ENCODE results near the gene PARN. TPM values are rescaled to one million over a fixed set of nuclear protein-coding genes. Genes with fewer than 3 reads are reported as not detected.
"Not testable (repeated sequence)": the region's sequence is repeated elsewhere in the genome, so short reads cannot be mapped to it uniquely, and the experiment has no call there.

PARN gene
- total RNA-seq, 1 experiment from 2014 or later: 57.8 TPM

DNA sequence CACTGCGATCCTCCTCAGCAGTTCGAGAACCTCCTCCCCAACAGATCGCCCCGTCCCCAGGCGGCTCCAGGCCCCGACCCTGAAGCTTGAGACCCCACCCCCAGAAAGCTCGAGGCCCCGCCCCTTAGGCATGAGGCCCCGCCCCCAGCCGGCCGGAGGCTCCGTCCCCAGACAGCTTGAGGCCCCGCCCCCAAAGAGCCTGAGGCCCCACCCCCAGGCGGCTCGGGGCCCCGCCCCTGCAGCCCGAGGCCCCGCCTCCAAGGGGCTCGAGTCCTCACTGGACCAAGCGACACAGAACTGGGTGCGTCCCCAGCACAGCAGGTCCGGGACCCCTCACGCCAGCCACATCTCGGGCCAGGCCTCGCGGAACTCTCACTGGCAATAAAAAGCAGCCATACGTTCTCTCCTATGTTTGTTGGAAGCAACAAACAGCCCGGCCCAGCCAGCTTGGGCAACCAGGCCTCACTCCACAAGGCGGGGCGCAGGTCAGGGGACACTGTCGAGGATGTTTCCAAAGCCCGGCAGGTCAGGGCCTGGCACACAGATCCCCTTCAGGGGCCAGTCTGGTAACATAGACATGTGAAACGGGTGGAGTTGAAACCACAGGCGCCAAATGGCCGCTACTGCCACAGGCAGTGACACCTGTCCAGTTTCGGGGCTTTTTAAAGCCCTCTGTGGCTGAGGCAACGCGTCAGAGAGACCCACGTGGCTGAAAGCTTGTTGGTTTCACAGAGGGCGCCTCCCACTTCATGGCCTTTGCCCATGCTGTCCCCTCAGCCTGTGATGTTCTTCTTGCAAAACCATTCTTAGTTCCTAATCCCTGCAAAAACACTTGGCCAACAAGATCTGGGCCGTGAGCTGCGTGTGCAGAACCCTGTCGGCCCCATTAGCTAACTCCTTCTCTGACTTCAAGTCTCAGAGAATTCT lies 224.2 kb downstream of the PARN start:
- intact Hi-C loops (cut with micrococcal nuclease; ENCODE audit: unreplicated experiment) (no loop called here), in situ Hi-C loops (cut with HindIII; ENCODE audit: low pct_unique_long_range_greater_than_20kb, low sequenced_read_pairs) (no loop called here)
- TF ChIP-seq TCF7L2 (IDR thresholded peaks at IDR 0.05; ENCODE audit: low read depth, low read length): no peak
- no peak overlapping the region for H3K27ac ChIP-seq (ENCODE audit: low read length)
- H3K27me3 ChIP-seq (ENCODE audit: control insufficient read depth, insufficient read depth, low read length): no peaks in the 10 kb centered on the region
- no peaks in the 10 kb centered on the region for H3K36me3 ChIP-seq (ENCODE audit: control insufficient read depth, insufficient read depth, low read length)
- ATAC-seq (peak; percentile 71), DNase-seq (ENCODE audit: low read depth, low spot score) (no peak)
- no peaks in the 10 kb centered on the region for H3K9me3 ChIP-seq (ENCODE audit: control insufficient read depth, insufficient read depth, low read depth, low read length)
- no peak overlapping the region for H3K4me3 ChIP-seq (ENCODE audit: low read depth in 2 of 2, low read length in 2 of 2)
- H3K4me1 ChIP-seq (ENCODE audit: control insufficient read depth, insufficient read depth, low read length): 0 out of 2 replicates have a peak, but pooled peaks cover 3% of the 10 kb centered on the region
- ChIA-PET POLR2A (no interaction called here), CTCF (no interaction called here)
- BruUV-seq (replicated peaks): no TSS peak

DNA sequence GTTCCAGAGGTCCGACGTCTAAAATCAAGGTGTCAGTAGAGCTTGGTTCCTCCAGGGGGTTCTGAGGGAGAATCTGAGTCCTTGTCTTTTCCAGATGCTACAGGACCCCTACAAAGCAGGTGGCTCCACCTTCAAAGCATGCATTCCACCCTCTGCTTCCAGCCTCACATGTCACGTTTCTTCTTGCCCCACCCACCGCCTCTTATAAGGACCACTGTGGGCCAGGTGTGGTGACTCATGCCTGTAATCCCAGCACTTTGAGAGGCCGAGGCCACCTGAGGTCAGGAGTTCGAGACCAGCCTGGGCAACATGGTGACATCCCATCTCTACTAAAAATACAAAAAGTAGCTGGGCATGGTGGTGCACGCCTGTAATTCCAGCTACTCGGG lies 227.1 kb downstream of the PARN start:
- H3K9me3 ChIP-seq (ENCODE audit: control insufficient read depth, insufficient read depth, low read depth, low read length); POLR2A ChIA-PET; H3K27ac ChIP-seq (ENCODE audit: low read length); DNase-seq (ENCODE audit: low read depth, low spot score); BruUV-seq (replicated peaks); H3K27me3 ChIP-seq (ENCODE audit: control insufficient read depth, insufficient read depth, low read length); intact Hi-C loops (cut with micrococcal nuclease; ENCODE audit: unreplicated experiment); H3K36me3 ChIP-seq (ENCODE audit: control insufficient read depth, insufficient read depth, low read length); ATAC-seq; in situ Hi-C loops (cut with HindIII; ENCODE audit: low pct_unique_long_range_greater_than_20kb, low sequenced_read_pairs); H3K4me3 ChIP-seq (ENCODE audit: low read depth in 2 of 2, low read length in 2 of 2): not testable (repeated sequence)
- peaks cover 13% of the 10 kb centered on the region for H3K4me1 ChIP-seq (ENCODE audit: control insufficient read depth, insufficient read depth, low read length)
- CTCF ChIA-PET: interaction anchor here (0.6 kb wide), 1 partner anchor 525 kb away, joined by 5 read pairs; no protein-coding TSS in a partner anchor

GRCh38 chr16:14402114-14403000 lies 227.7 kb downstream of the PARN start:
- POLR2A ChIA-PET: interaction anchor here (0.6 kb wide), 1 partner anchor 10 kb away, joined by 5 read pairs; no protein-coding TSS in a partner anchor
- BruUV-seq (replicated peaks): not testable (repeated sequence)

DNA sequence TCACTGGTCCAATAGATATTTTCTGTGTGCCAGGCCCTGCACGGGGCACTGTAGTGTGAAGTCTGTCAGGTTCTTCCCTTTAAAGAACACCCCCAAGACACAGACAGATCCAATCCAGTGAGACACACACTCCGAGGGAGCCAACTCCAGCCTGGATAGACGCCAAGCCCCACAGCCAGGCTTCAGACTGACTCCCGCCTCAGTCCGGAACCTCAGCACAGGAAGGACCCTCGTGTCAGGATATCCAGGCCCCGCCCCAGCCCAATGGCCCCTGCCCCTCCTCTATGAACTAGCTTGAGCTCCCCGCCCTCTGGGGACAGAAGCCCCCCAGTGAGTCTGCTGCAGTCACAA lies 228.4 kb downstream of the PARN start:
- DNase-seq (ENCODE audit: low read depth, low spot score); H3K9me3 ChIP-seq (ENCODE audit: control insufficient read depth, insufficient read depth, low read depth, low read length); CTCF ChIA-PET; ATAC-seq; BruUV-seq (replicated peaks); H3K4me3 ChIP-seq (ENCODE audit: low read depth in 2 of 2, low read length in 2 of 2); H3K27me3 ChIP-seq (ENCODE audit: control insufficient read depth, insufficient read depth, low read length); H3K36me3 ChIP-seq (ENCODE audit: control insufficient read depth, insufficient read depth, low read length); in situ Hi-C loops (cut with HindIII; ENCODE audit: low pct_unique_long_range_greater_than_20kb, low sequenced_read_pairs); intact Hi-C loops (cut with micrococcal nuclease; ENCODE audit: unreplicated experiment); H3K27ac ChIP-seq (ENCODE audit: low read length): not testable (repeated sequence)
- H3K4me1 ChIP-seq (ENCODE audit: control insufficient read depth, insufficient read depth, low read length): peaks cover 13% of the 10 kb centered on the region
- POLR2A ChIA-PET: interaction anchor here (0.6 kb wide), 1 partner anchor 9 kb away, joined by 5 read pairs; no protein-coding TSS in a partner anchor

More at GRCh38 chr16:14402114-14403000, 227.7 kb downstream of the PARN start:
- CTCF ChIA-PET; H3K27me3 ChIP-seq (ENCODE audit: control insufficient read depth, insufficient read depth, low read length); in situ Hi-C loops (cut with HindIII; ENCODE audit: low pct_unique_long_range_greater_than_20kb, low sequenced_read_pairs); H3K9me3 ChIP-seq (ENCODE audit: control insufficient read depth, insufficient read depth, low read depth, low read length); ATAC-seq; H3K36me3 ChIP-seq (ENCODE audit: control insufficient read depth, insufficient read depth, low read length); H3K27ac ChIP-seq (ENCODE audit: low read length); H3K4me3 ChIP-seq (ENCODE audit: low read depth in 2 of 2, low read length in 2 of 2); DNase-seq (ENCODE audit: low read depth, low spot score); intact Hi-C loops (cut with micrococcal nuclease; ENCODE audit: unreplicated experiment): not testable (repeated sequence)
- peaks cover 13% of the 10 kb centered on the region for H3K4me1 ChIP-seq (ENCODE audit: control insufficient read depth, insufficient read depth, low read length)

DNA sequence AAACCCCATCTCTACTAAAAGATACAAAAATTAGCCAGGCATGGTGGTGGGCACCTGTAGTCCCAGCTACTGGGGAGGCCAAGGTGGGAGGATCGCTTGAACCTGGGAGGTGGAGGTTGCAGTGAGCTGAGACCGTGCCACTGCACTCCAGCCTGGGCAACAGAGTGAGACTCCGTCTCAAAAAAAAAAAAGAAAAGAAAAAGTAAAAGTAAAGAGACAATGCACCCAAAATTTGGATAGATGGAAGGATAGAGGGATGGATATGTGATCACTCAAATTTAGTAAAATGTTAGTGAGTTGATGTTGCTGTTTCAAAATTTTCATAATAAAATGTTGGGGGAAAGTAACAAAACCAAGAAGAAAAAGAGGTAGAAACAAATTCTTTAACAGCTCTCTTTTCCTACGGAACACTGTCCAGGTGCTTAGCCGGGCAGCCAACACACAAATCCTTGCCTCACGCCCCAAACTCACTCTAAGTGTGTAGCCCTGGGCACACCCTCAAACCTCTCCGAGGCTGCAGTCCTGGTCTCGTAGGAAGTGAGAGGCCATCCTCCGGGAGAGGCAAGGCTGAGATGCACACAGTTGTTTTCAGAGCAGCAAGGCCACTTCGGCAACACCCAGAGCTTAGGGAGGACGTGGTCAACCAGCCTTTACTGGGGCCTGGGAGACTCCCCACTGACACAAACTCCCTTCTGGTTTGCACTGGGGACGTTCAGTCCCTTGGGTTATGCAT lies 228.9 kb downstream of the PARN start:
- H3K36me3 ChIP-seq (ENCODE audit: control insufficient read depth, insufficient read depth, low read length); H3K27me3 ChIP-seq (ENCODE audit: control insufficient read depth, insufficient read depth, low read length); H3K27ac ChIP-seq (ENCODE audit: low read length); CTCF ChIA-PET; BruUV-seq (replicated peaks); intact Hi-C loops (cut with micrococcal nuclease; ENCODE audit: unreplicated experiment); POLR2A ChIA-PET; H3K4me3 ChIP-seq (ENCODE audit: low read depth in 2 of 2, low read length in 2 of 2); in situ Hi-C loops (cut with HindIII; ENCODE audit: low pct_unique_long_range_greater_than_20kb, low sequenced_read_pairs); H3K9me3 ChIP-seq (ENCODE audit: control insufficient read depth, insufficient read depth, low read depth, low read length); DNase-seq (ENCODE audit: low read depth, low spot score): not testable (repeated sequence)
- 0 out of 2 replicates have a peak, but pooled peaks have one; percentile 9 for ATAC-seq
- H3K4me1 ChIP-seq (ENCODE audit: control insufficient read depth, insufficient read depth, low read length): peaks cover 13% of the 10 kb centered on the region
